CD4-positive, alpha-beta T cell treated with Interleukin-17A for 4 hours (primary cell): Measurements from ENCODE around the gene C20orf202.

Source experiments
- DNase-seq: peaks from one replicate; pipeline ENCODE4 v3.0.0-alpha.2; 2020; ENCODE audit warnings: mixed read lengths

Gene C20orf202

GRCh38 chr20:1255675-1256074 is 52.4 kb downstream of the C20orf202 start:
- no peak for DNase-seq
